ENCODE results near the gene TOP2A. TPM values are rescaled to one million over a fixed set of nuclear protein-coding genes. Genes with fewer than 3 reads are reported as not detected.

Gene TOP2A
- total RNA-seq, 4 donors from 2014 or later, result 8.1 to 45.2 (median 22.2) TPM

- TF ChIP-seq POLR2AphosphoS5 (IDR thresholded peaks at IDR 0.05), result no peak
- no peak for TF ChIP-seq CTCF (IDR thresholded peaks at IDR 0.05)
- no peak for TF ChIP-seq EP300 (IDR thresholded peaks at IDR 0.05)
- TF ChIP-seq POLR2A (IDR thresholded peaks at IDR 0.05), result no peak
- H3K9me3 ChIP-seq, result no peaks in the 10 kb centered on the region
- H3K27me3 ChIP-seq, result no peaks in the 10 kb centered on the region
- H3K27ac ChIP-seq, result no peak overlapping the region
- peaks cover 56% of the 10 kb centered on the region for H3K36me3 ChIP-seq
- H3K4me1 ChIP-seq, result peaks cover 26% of the 10 kb centered on the region
- no peak overlapping the region for H3K4me3 ChIP-seq
- peak in 1 of 2 donors; percentile 76 for DNase-seq (ENCODE audit: low spot score in 2 of 2)
- WGBS, result 79% methylated on average over 15 of the region's 33 CpGs
These were observed 61.6 kb downstream of the TOP2A start for GRCh38 chr17:40355804-40356758.

- Histone ChIP-seq H3K36me3 (peaks cover 62% of the 10 kb centered on the region), H3K27ac (no peak overlapping the region), H3K4me1 (peaks cover 35% of the 10 kb centered on the region), H3K27me3 (no peaks in the 10 kb centered on the region), H3K9me3 (no peaks in the 10 kb centered on the region), H3K4me3 (no peak overlapping the region)
- DNase-seq (ENCODE audit: low spot score in 2 of 2), result peak; percentile 85 to 90
- WGBS, result 58% methylated on average over 21 of the region's 29 CpGs
- TF ChIP-seq POLR2AphosphoS5 (IDR thresholded peaks at IDR 0.05) (peak in 1 of 3 donors; percentile 43), CTCF (IDR thresholded peaks at IDR 0.05) (peak; percentile 93 to 95), EP300 (IDR thresholded peaks at IDR 0.05) (no peak)
These were observed 62.4 kb downstream of the TOP2A start for GRCh38 chr17:40355123-40355803.

- no peak overlapping the region for H3K27ac ChIP-seq
- peaks cover 64% of the 10 kb centered on the region for H3K36me3 ChIP-seq
- peak in 1 of 2 donors; percentile 60 for DNase-seq (ENCODE audit: low spot score in 2 of 2)
- peaks cover 42% of the 10 kb centered on the region for H3K4me1 ChIP-seq
- no peaks in the 10 kb centered on the region for H3K27me3 ChIP-seq
- TF ChIP-seq POLR2A (IDR thresholded peaks at IDR 0.05) (no peak), EP300 (IDR thresholded peaks at IDR 0.05) (no peak), POLR2AphosphoS5 (IDR thresholded peaks at IDR 0.05) (no peak), CTCF (IDR thresholded peaks at IDR 0.05) (no peak)
- no peak overlapping the region for H3K4me3 ChIP-seq
- no peaks in the 10 kb centered on the region for H3K9me3 ChIP-seq
- 80% methylated on average over 10 of the region's 30 CpGs for WGBS
These were observed 63.2 kb downstream of the TOP2A start for GRCh38 chr17:40354221-40355122.

- H3K4me1 ChIP-seq, result peaks cover 47% of the 10 kb centered on the region
- WGBS, result 82% methylated on average over 9 of the region's 9 CpGs
- H3K27me3 ChIP-seq, result no peaks in the 10 kb centered on the region
- peaks cover 67% of the 10 kb centered on the region for H3K36me3 ChIP-seq
- DNase-seq (ENCODE audit: low spot score in 2 of 2), result no peak
- H3K4me3 ChIP-seq, result no peak overlapping the region
- TF ChIP-seq POLR2AphosphoS5 (IDR thresholded peaks at IDR 0.05) (no peak), POLR2A (IDR thresholded peaks at IDR 0.05) (no peak), CTCF (IDR thresholded peaks at IDR 0.05) (no peak), EP300 (IDR thresholded peaks at IDR 0.05) (no peak)
- H3K9me3 ChIP-seq, result no peaks in the 10 kb centered on the region
- H3K27ac ChIP-seq, result no peak overlapping the region
These were observed 64.8 kb downstream of the TOP2A start for GRCh38 chr17:40352779-40353394.
